SIG-M5 (cell line): ENCODE measurements around the gene METTL21A.
A peak's percentile ranks its signal among the peaks of the same experiment; 100 is the strongest.

Experiments
- DNase-seq: peaks from one replicate; lab custom pipeline; 2025; lab: John Stamatoyannopoulos, UW

The METTL21A gene

GRCh38 chr2:207624185-207625013, 795 bp downstream of the METTL21A start:
- DNase-seq: peak; percentile 17

DNA sequence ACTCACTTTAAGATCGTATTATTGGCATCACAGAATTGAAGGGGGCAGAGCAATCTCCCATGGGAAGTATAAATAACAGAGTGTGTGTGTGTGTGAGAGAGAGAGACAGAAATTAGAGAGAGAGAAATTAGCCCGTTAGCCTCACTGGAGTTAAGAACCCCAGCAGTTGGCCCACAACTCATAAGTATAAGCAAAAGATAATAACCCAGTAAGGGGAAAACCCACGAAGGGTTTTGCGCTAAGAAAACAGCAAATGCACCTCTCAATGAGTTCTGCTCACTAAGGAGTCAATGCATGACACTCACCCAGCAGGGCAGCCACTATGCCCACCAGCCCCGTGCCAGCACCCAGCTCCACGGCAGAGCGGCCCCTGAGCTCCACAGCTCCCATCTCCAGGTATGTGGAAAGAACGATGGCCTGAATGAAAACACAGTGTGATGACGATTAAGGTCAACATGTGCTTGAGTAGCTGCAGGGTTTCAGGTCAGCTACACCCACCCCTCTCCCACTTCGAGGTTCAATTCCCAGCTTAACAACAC, 3.6 kb downstream of the METTL21A start:
- no peak for DNase-seq

- peak; percentile 44 for DNase-seq
These were observed 5.4 kb downstream of the METTL21A start for GRCh38 chr2:207619764-207620203.

- no peak for DNase-seq
These were observed 8.1 kb downstream of the METTL21A start for GRCh38 chr2:207617011-207617671.

DNA sequence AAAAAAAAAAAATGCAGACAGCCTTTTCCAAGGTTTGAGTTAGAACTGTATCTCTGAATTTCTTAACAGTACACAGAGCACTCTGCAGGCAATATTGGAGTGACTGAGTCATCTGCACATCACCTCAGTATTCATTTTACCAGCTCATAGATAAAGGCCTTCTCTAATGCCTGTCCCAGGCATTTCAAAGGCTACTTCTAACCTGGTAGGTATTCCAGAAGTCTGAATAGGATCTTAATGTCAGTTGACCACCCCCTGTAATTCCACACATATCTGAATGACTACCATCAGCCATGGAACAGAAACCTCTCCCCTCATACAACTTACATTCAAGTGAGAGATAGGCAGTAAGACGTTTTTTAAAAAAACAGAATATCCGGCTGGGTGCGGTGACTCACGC, 9.0 kb downstream of the METTL21A start:
- no peak for DNase-seq

DNA sequence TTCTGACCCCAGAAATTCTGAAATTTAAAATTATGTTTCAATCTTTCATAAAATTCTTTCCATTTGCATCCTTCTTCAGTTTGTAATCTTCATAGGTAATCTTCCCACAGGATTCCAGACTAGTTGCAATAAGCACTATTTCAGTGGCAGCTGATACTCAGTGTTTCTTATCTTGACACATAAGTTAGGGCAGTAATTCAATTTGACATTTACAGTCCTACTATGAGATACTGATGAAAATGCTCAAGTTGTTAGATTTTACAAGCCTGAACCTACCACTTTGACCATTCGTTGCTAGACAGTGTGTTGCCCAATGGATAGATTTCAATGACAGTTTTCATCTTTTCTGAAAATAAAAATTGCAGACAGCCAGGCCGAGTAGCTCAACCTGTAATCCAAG, 10.4 kb downstream of the METTL21A start:
- no peak for DNase-seq

GRCh38 chr2:207612714-207613113, 12.5 kb downstream of the METTL21A start:
- DNase-seq: no peak

- DNase-seq: no peak
These were observed 18.4 kb downstream of the METTL21A start for GRCh38 chr2:207606829-207607228.

- DNase-seq: no peak
These were observed 18.8 kb downstream of the METTL21A start for GRCh38 chr2:207606399-207606798.

- no peak for DNase-seq
These were observed 21.7 kb downstream of the METTL21A start for GRCh38 chr2:207603486-207603885.

GRCh38 chr2:207601774-207602173, 23.4 kb downstream of the METTL21A start:
- no peak for DNase-seq

- no peak for DNase-seq
These were observed 25.0 kb downstream of the METTL21A start for GRCh38 chr2:207600231-207600630.

GRCh38 chr2:207599636-207600035, 25.6 kb downstream of the METTL21A start:
- DNase-seq: no peak

- DNase-seq: no peak
These were observed 30.5 kb downstream of the METTL21A start for GRCh38 chr2:207594731-207595130.

DNA sequence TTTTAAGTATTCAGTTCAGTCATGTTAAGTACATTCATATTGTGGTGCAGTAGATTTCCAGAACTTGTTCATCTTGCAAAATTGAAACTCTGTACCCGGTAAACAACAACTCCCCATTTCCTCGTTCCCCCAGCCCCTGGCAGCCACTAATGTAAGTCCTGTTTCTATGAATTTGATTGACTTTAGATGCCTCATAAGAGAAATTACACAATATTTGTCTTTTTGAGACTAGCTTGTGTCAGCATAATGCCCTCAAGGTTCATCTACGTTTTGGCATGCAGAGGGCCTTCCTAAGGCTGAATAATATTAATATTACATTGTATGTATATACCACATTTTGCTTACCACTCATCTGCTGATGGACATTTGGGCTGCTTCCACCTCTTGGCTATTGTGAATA, 30.9 kb downstream of the METTL21A start:
- no peak for DNase-seq

- no peak for DNase-seq
These were observed 31.9 kb downstream of the METTL21A start for GRCh38 chr2:207593277-207593676.

GRCh38 chr2:207589143-207589542, 36.1 kb downstream of the METTL21A start:
- DNase-seq: no peak

DNA sequence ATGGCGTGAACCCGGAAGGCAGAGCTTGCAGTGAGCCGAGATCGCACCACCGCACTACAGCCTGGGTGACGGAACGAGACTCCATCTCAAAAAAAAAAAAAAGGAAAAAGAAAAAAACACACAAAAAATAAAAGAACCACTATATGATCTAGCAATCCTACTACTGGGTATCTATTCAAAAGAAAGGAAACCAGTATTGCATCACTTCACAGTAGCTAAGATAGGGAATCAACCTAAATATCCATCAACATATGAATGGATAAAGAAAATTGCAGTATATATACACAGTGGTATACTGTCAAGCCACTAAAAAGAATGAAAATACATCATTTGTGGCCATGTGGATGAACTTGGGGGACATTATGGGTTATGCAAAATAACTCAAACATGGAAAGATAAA, 37.9 kb downstream of the METTL21A start:
- DNase-seq: no peak

GRCh38 chr2:207584952-207585351, 40.2 kb downstream of the METTL21A start:
- no peak for DNase-seq

- DNase-seq: no peak
These were observed 53.8 kb downstream of the METTL21A start for GRCh38 chr2:207571370-207571769.

GRCh38 chr2:207567671-207568070, 57.5 kb downstream of the METTL21A start:
- DNase-seq: no peak

GRCh38 chr2:207565736-207566500, 59.3 kb downstream of the METTL21A start:
- no peak for DNase-seq
